Type B pancreatic cell (in vitro differentiated cells): Measurements from ENCODE around the gene TIMM22. TPM values are rescaled to one million over a fixed set of nuclear protein-coding genes. Genes with fewer than 3 reads are reported as not detected.
A peak's percentile ranks its signal among the peaks of the same experiment; 100 is the strongest.

Source experiments
- DNase-seq: peaks from one replicate; pipeline ENCODE4 v3.0.0; 2021; ENCODE audit warnings: mixed read lengths; ENCODE audit not compliant: unreplicated experiment; ENCODE audit errors: extremely low spot score
- H3K27ac Mint-ChIP-seq: 2 replicates; pipeline ENCODE4 v1.8.0; 2021; ENCODE audit warnings: mild to moderate bottlenecking, mixed read lengths
- H3K27me3 Mint-ChIP-seq: 2 replicates; pipeline ENCODE4 v1.8.0; 2021; ENCODE audit warnings: mixed read lengths
- H3K36me3 Mint-ChIP-seq: 2 replicates; pipeline ENCODE4 v1.8.0; 2021; ENCODE audit warnings: mixed read lengths
- H3K4me1 Mint-ChIP-seq: one replicate; pipeline ENCODE4 v1.8.0; 2021; ENCODE audit warnings: mixed read lengths; ENCODE audit not compliant: unreplicated experiment
- H3K4me3 Mint-ChIP-seq: 2 replicates; pipeline ENCODE4 v1.8.0; 2021; ENCODE audit warnings: mild to moderate bottlenecking, mixed read lengths
- H3K9me3 Mint-ChIP-seq: 2 replicates; pipeline ENCODE4 v1.8.0; 2021; ENCODE audit warnings: mixed read lengths
- total RNA-seq: library from RNA; stranded (reverse); gene quantifications from 2 replicates; pipeline ENCODE4 v1.2.1, GENCODE V29; 2021; ENCODE audit warnings: low replicate concordance
- TF ChIP-seq, protein P1 (sequence below): fragments of 200-600 bp; sonication (generic); conservative IDR thresholded peaks from 2 replicates; pipeline ENCODE4 v1.5.0; 2021; ENCODE audit warnings: antibody characterized with exemption, mild to moderate bottlenecking

The TIMM22 gene
- total RNA-seq, 1 donor from 2014 or later: 20.1 TPM

DNA sequence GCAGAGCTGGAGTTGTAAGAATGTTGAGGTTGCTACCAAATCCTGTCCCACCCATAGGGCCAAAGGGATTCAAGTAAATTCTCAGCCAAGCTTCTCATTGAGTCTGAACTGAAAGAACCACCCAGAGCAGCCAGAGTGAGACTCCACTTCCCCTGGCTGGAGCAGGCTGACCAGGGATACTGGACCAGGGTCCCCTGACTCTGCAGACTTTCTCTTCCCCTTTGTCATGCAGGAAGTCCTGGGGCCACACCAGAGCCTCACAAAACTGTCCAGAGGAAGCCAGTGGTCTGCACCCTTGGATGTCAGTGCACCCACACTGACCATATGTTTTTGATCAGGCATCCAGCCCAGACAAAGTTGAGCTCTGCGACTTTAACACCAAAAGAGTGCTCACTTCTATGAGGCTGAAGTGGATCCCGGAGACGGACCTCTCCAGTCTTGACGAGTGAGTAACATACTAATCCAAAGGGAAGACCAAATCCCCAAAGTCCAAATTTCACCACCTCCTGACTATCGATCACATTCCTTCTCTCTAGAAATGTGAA, 21.5 kb upstream of the TIMM22 start:
- no peaks in the 10 kb centered on the region for H3K27me3 Mint-ChIP-seq
- H3K4me1 Mint-ChIP-seq: peaks cover 50% of the 10 kb centered on the region
- peak overlapping the region; percentile 89 for H3K27ac Mint-ChIP-seq
- no peaks in the 10 kb centered on the region for H3K9me3 Mint-ChIP-seq
- H3K36me3 Mint-ChIP-seq: peaks cover 16% of the 10 kb centered on the region
- TF ChIP-seq, protein P1, sequence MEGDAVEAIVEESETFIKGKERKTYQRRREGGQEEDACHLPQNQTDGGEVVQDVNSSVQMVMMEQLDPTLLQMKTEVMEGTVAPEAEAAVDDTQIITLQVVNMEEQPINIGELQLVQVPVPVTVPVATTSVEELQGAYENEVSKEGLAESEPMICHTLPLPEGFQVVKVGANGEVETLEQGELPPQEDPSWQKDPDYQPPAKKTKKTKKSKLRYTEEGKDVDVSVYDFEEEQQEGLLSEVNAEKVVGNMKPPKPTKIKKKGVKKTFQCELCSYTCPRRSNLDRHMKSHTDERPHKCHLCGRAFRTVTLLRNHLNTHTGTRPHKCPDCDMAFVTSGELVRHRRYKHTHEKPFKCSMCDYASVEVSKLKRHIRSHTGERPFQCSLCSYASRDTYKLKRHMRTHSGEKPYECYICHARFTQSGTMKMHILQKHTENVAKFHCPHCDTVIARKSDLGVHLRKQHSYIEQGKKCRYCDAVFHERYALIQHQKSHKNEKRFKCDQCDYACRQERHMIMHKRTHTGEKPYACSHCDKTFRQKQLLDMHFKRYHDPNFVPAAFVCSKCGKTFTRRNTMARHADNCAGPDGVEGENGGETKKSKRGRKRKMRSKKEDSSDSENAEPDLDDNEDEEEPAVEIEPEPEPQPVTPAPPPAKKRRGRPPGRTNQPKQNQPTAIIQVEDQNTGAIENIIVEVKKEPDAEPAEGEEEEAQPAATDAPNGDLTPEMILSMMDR: no peak
- no peak for DNase-seq
- H3K4me3 Mint-ChIP-seq: peak overlapping the region; percentile 65

DNA sequence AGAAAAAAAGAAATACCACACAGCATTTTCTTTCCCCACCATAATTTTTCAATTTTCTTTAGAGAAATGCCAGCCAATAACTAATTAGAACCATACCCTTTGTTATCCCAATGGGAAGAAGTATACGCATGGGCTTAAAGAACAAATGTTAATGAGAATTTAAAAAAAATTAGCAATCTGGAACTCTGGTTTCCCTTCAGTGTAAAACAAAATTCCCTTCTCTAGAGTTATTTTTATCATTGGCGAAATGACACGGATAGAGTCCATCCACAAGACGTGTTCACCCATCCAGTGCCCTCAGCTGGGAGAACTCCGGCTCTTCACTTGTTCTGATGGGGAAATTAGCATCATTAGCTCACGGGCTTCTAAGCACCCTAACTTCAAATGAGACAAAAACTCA, 20.6 kb upstream of the TIMM22 start:
- peaks cover 50% of the 10 kb centered on the region for H3K4me1 Mint-ChIP-seq
- H3K36me3 Mint-ChIP-seq: peaks cover 16% of the 10 kb centered on the region
- peak overlapping the region; percentile 28 for H3K4me3 Mint-ChIP-seq
- TF ChIP-seq, protein P1: no peak
- DNase-seq: no peak
- H3K27ac Mint-ChIP-seq: peak overlapping the region; percentile 51
- no peaks in the 10 kb centered on the region for H3K9me3 Mint-ChIP-seq
- H3K27me3 Mint-ChIP-seq: no peaks in the 10 kb centered on the region

DNA sequence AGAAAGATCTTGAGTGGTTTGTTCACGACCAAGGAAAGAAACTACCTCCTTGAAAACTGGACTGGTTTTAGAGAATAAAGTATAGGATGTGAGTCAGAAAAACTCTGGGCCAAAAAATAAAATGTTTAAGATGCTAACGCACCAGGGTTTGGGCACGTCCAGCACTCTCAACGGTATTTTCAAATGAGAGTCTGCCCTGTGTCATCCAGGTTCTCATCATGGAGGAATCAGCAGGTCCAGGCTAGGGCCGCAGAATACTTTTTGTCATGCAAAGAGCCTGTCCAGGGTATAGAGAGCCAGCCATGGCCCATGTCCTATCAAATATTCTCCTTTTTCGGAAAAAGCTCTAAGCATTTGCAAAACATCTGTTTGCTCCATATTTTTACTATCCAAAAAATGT, 19.8 kb upstream of the TIMM22 start:
- Mint-ChIP-seq H3K27ac (peak overlapping the region; percentile 85), H3K27me3 (no peaks in the 10 kb centered on the region), H3K4me3 (peak overlapping the region; percentile 93), H3K4me1 (peaks cover 50% of the 10 kb centered on the region), H3K9me3 (no peaks in the 10 kb centered on the region), H3K36me3 (peaks cover 16% of the 10 kb centered on the region)
- DNase-seq: no peak
- TF ChIP-seq, protein P1: no peak

DNA sequence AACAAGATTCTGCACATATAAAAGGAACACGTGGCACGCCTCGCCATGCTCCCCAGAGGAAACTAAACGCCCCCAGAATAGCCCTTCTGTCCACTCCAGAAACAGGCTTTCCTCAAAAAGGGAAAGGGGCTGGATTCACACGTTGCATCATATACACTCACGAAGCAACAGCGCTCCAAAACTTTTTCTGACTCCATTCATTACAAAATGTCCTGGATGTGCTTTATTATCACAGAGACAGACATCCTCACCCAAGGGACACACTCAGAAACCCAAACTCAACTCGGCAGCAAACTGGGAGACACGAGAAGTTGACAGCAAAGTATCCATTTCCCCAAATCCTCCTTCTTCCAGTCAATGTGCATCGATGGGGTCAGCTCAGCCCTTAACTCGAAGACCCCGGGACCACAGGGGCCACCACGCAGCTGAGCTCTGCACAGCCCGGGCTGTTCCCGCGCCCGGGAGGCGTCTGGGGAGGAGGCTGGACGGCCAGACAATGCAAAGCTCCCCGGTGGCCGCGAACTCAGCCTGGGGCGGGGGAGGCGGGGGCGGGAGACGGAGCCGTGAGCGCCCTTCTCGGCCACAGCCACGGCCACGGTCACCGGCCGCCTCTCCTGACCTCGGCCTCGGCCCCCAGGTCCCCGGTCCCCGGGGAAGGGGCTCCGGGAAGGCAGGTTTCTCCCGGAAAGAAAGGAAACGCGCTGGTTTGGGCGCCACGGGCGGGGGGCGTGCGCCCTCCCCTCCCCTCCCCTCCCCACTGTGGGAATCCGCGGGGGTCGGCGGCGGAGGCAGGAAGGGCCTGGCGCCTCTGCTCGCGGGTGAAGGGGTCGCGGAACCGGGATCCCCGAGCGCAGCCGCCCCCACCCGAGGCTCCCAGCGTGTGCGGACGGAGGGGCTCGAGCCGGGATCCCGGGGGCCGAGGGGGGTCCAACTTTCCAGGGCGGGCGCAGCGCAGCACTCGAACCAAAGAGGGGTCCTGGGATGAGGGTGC, 18.5 kb upstream of the TIMM22 start:
- Mint-ChIP-seq H3K36me3 (peaks cover 11% of the 10 kb centered on the region), H3K27me3 (no peaks in the 10 kb centered on the region), H3K4me3 (peak overlapping the region; percentile 93), H3K9me3 (no peaks in the 10 kb centered on the region), H3K27ac (peak overlapping the region; percentile 85), H3K4me1 (peaks cover 45% of the 10 kb centered on the region)
- no peak for DNase-seq
- TF ChIP-seq, protein P1: no peak

DNA sequence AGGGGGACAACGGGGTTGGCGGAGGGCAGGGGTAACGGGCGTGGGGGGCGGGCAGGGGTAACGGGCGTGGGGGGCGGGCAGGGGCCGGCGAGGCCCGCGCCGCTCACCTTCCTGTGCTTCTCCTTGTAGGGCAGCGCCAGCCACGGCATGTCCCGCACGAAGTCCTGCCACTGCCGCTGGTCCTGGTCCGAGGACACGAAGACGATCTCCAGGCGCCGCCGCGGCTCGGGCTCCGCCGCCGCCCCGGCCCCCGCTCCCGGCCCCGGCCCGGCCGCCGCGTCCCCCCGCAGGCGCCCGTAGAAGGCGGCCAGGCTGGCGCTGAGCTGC, 17.8 kb upstream of the TIMM22 start:
- no peaks in the 10 kb centered on the region for H3K27me3 Mint-ChIP-seq
- TF ChIP-seq, protein P1: no peak
- H3K36me3 Mint-ChIP-seq: peaks cover 9% of the 10 kb centered on the region
- no peaks in the 10 kb centered on the region for H3K9me3 Mint-ChIP-seq
- peak overlapping the region; percentile 61 for H3K4me3 Mint-ChIP-seq
- no peak for DNase-seq
- no peak overlapping the region for H3K27ac Mint-ChIP-seq
- H3K4me1 Mint-ChIP-seq: peaks cover 43% of the 10 kb centered on the region
